CD4-positive, alpha-beta T cell treated with Interleukin-21 for 1 hour (primary cell): ENCODE measurements around the gene DNAH1.
"Not testable (repeated sequence)": the region's sequence is repeated elsewhere in the genome, so short reads cannot be mapped to it uniquely, and the experiment has no call there.

Experiments
- DNase-seq: peaks from one replicate; pipeline ENCODE4 v3.0.0-alpha.2; 2020

DNAH1 gene

DNA sequence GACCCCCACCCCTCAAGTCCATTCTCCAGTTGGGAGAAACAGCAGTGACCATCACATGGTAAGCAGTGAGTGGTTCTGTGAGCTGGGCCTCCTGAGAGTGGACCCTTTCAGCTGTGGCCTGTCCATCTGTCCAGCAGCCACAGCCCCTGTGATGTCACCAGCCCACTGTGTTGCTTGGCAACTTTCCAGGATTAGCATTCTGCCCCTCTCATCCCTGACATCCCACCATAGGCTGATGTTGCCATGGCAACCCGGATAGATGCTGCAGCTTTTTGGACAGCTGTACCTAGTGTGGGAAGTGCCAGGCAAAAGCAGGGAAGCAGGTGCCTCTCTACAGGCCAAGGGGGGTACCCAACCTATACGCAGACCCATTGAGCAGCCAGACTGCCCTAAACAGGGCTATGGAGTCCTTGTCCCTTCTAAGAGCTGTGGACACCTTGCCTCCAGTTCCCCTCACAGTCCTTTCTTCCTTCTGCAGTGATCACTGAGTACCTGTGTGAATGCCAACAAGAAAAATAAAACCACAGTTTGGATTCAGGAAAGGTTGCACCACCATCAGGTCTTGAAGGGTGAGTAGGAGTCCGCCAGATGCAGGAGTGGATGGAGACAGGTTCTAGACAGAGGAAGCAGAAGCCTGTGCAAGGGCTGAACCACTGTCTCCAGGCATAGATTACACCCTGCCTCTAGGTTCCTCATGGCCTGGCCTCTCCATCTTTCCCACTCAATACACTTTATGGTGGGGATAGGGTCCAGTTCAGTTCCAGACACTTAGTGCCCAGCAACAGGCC is at the start of gene DNAH1:
Gene DNAH1, plus strand, starts transcription at position 343 of the 788 bp plus-strand sequence. CDS start 6,124 bp downstream, outside the sequence.
- no peak for DNase-seq

DNA sequence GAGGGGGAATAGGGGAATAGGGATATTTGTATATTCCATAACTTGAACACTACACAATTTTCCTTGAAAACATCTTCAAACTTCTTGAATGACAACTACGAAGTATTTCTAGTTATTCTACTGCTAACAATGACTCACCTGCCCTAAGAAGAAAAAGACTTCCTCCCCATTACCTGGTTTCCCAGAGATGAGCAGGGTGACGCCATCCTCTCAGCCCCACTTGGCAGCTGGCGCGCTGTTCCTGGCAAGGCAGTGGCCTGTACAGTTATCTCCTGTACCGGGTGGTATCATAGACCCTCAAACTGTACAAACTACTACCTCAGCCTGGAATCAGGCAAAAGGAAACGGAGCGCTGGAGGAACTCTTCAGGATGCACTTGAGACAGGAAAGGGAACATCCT is 48.1 kb upstream of the DNAH1 start:
- DNase-seq, result peak; percentile 64

DNA sequence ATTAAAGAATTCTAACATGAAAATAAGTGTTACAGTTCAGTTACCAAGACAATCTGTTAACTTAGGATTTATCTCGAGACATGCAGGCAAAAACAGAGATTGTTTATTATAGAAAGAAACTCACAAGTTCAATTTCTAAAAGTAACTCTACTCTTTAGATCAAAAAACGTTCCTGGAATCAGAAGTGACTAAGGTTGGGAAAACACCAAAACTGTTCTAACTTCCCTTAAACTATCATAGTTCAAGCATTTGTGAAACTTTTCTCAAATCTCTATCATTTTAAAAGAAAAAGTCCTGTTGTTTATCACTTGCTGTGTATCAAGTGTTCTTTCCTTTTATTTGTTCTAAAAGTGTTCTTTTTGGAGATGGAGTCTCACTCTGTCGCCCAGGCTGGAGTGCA is 46.3 kb upstream of the DNAH1 start:
- no peak for DNase-seq

DNA sequence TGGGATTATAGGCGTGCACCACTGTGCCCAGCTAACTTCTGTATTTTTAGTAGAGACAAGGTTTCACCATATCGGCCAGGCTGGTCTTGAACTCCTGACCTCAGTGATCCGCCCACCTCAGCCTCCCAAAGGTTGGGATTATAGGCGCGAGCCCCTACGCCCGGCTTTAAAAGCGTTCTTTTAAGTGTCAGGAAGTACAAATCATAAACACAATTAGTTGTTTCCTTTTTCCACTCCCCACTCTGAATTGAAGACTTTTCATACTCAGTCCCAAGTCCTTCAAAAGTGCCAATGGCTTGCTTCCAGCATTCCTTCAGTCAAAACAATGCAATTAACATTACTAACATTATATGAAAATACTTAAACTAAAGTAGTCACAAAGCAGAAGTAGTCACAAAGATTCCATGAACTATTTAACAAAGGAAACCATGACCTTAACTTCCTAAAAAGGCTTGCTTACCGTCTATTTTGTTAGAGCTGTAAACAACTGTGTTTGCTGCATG is 45.8 kb upstream of the DNAH1 start:
- no peak for DNase-seq

DNA sequence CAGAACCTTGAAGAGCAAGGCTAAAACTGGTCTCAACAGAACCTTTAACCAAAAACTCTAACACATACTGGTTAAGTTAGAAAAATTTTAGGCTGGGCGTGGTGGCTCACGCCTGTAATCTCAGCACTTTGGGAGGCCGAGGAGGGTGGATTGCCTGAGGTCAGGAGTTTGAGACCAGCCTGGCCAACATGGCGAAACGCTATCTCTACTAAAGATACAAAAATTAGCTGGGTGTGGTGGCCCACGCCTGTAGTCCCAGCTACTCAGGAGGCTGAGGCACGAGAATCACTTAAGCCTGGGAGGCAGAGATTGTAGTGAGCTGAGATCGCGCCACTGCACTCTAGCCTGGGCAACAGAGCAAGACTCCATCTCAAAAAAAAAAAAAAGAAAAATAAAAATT is 43.9 kb upstream of the DNAH1 start:
- not testable (repeated sequence) for DNase-seq

DNA sequence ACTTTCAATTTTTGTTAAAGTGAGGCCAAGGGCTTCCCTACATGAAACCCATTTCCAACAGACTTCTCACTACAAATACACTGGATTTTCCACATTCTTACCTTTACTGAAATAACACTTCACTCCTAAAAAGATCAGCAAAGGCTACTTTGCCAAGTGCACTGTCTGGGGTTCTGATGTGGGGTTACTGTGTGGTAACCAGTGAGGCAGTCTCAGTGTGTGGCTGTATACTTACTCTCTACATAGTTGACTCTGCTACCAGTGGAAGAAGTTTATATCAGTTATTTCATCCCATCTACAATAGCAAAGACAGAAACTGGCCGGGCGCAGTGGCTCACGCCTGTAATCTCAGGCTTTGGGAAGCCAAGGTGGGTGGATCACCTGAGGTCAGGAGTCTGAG is 43.3 kb upstream of the DNAH1 start:
- peak; percentile 32 for DNase-seq

DNA sequence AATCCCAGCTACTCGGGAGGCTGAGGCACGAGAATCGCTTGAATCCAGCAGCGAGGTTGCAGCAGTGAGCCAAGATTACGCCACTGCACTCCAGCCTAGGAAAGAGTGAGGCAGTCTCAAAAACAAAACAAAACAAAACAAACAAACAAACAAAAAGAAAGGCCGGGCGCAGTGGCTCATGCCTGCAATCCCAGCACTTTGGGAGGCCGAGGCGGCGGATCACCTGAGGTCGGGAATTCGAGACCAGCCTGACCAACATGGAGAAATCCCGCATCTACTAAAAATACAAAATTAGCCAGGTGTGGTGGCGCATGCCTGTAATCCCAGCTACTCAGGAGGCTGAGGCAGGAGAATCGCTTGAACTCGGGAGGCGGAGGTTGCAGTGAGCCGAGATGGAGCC is 41.3 kb upstream of the DNAH1 start:
- DNase-seq, result not testable (repeated sequence)

DNA sequence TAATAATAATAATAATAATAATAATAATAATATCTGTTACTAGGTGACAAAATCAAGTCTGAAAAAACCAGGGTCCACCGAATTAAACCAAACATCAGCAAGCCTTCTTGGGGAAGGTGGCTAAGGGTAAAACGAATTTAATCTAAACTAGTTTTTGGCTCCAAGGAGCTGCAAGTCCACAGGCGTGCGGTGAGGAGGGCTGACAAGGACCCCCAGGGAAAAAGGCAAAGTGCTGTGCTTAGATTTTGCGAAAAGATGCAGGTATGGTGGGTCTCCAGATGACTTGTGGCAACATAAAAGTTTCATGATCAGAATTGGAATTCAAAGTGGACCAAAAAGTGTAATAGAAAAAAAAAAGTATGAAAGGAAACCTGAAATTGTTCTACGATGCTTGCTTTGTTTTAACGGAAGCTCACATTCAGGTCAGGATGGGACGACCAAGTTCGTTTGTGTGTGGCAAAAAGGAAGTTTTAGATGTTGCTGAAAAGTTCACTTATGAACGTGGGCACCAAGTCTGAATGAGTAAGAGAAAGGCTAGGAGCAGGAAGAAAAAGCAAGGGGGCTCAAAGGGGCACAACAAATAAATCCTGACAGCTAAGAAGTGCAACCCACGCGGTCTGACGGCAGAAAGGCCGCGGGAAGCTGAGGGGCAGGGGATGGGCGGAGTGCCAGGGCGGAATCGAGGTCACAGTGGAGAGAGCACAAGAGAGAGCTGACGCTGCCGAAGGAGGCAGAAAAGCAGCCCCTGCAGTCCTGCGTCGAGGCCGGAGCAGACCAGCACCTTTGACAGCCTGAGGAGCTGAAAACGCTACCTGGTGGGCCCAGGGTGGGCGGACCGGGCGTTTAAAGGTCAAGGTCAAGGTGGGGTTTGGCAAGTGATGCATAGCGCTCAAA is 38.8 kb upstream of the DNAH1 start:
- DNase-seq, result peak; percentile 75

DNA sequence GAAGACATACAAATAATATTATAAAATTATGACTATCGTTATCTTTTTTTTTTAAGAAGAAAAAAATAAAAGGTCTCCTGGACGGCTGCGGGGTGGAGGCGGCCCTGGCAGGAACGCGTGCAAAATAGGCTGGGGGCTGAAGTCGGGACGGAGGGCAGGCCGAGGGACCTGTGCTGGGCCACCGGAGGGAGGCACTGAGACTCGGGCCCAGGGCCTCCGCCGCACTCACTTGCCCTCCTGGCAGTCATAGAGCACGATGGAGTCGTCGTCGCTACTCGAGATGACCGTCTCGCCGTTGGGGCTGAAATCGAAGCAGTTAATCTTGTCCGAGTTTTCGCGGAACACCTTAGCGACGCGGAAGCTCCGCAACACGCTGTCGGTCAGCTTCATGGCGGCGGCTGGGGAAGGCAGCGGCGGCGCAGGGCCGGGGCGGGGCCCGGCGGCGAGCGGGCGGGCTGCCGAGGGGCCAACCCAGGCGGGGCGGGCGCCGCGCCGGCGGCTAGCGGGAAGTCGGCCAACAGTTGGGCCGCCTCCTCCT is 38.1 kb upstream of the DNAH1 start:
- DNase-seq, result no peak

DNA sequence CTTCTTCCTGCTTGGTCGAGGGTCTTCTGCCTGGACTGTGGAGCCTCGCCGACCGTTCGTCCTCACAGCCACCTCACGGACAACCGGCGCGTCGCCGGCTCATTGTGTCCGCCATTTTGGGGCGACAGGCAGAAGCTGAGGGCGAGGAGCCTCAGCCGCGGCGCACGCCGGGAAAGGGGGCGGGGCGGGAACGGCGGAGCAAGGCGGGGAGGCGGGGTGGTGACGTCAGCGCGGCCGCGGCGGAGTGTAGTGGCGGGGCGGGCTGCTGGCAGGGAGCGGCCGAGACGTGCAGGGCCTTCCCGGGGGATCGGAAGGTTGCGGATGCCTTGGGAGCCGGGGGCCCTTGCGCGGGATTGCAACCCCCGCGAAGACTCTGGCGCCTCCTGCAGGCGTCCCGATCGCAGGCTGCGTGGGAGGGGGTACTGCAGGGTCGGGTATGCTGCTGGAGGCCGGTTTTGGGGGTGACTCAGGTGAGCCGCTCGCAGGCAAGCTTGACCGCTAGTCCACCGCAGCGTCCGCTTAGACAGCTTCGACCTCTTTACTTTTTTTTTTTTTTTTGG is 37.5 kb upstream of the DNAH1 start, which contains the start of gene WDR82:
Gene WDR82, minus strand, starts transcription at position 140 of the 560 bp plus-strand sequence. CDS start 288 bp downstream, outside the sequence.
- peak; percentile 96 for DNase-seq

DNA sequence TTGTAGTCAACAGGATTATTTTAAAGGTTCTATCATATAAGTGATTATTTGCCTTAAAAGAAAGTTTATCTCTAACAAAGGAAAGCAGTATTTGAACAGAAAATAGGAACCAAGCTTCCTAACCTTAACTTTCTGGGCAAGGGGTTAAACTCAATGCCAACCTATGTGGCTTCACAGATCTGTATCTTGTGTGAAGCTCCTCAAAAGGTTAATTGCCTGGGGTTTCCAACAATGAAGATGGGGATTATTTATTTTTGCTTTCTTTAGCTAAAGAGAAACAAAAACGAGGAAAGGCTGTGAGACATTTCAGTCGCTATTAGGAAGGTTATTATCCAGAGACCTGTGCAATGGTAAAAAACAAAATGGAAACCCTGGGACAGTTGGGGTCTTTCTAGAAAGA is 36.5 kb upstream of the DNAH1 start:
- DNase-seq, result peak; percentile 46

DNA sequence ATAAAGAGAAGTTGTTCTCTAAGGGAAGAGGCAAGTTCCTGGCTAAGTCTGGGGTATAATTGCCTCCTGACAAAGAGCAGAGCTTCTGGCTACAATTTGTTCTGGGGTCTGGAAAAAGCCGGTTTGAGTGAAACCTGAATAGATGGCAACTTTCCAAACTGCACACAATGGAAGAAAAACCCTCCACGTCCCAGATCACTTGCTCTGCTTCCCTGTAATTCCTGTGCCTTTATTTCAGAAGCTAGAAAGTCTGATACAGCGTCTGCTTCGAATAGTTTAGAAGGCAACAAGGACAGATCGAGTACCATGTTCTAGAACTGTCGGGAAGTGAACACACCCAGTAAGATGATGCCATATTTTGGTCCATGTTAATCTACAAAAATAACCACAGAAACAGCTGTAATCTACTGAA is 36.1 kb upstream of the DNAH1 start:
- DNase-seq, result no peak

DNA sequence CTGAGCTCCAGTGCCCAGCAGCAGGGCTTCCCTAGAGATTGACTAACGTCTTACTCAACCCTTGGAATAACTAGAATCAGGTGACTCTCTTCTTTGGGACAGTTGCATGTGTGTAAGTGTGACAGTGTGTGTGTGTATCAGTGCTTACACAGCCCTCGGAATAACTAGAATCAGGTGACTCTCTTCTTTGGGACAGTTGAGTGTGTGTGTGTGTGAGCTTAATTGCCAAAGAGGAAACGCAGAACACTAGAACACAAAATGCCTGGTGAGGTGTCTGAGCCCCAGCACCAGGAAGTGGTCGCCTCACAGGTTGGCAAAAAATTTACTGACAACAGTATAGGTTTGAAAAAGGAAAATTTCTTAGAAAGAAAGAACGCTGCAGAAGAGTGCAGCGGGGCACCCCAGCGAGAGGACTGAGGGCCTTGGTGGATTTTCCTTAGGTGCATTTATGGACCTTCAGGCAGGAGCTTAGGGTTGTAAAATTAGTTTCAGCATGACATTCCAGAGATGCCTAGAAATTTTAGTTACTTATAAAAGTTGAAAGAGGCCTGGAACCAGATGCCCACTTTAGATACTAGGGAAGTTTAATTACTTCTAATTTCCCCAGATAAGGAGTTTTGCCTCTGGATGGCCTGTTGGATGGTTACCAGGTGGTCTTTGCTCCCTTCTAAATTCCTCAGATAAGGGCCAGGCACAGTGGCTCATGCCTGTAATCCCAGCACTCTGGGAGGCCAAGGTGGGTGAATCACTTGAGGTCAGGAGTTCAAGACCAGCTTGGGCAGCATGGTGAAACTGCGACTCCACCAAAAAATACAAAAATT is 33.9 kb upstream of the DNAH1 start:
- DNase-seq, result peak; percentile 71

DNA sequence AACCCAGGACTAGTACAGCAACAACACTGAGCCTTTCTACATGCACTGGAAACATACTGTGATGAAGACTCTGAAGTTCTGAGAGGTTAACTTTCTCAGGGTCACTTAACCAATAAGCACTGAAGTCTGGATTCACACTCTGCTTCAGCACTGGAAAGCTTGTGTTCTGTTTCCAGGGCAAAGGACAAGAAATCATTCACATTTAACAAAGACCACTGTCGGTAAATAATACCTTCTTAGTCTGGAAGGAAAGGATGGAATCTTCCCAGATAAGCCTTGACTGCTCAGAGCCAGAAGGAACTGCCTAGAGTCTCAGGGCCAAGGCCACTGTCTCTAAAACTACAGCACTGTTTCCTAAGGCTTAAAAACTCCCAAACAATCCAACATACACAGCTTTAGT is 32.8 kb upstream of the DNAH1 start:
- DNase-seq, result no peak

DNA sequence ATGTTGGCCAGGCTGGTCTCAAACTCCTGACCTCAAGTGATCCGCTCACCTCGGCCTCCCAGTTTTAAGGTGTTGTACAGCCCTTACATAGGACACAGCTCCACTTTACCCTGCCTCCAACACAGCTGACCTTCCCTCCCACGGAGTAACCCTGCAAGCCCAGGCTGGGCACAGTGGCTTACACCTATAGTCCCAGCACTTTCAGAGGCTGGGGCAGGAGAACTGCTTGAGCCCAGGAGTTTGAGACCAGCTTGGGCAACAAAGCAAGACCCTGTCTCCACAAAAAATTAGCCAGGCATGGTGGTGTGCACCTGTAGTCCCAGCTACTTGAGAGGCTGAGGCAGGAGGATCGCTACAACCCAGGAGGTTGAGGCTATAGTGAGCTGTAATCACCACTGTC is 32.1 kb upstream of the DNAH1 start:
- not testable (repeated sequence) for DNase-seq

DNA sequence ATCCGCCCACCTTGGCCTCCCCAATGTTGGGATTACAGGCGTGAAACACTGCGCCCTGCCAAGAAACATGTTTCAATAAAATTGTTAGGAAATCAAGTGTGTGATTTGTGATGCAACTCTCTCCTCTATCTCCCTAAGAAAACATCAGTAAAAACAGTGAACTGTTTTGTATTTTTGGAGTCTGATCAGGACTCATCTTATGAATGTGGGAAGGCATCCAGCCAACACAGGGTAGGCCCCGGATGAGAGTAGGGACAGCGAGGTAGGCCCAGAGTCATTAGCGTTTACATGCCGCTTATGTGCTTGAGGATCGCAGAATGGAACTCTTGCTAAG is 29.4 kb upstream of the DNAH1 start:
- no peak for DNase-seq

DNA sequence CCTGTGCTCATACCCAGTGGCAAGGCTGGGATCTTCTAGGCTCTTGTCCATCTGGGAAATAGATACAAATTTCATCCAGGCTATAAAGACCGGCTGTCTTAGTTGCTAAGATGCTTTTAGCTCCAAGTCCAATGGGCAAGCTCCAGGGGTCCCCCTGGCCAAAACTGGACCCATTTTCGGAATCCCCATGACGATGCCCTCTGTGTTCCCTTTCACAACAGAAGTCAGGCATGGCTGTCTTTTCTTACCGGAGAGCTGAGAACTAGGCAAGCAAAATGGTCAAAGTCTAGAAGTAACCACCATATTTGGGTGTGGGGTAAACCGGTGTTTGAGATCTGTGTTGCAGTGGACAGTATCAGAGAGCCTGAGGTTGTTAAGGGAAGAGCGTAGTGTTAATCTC is 27.4 kb upstream of the DNAH1 start:
- DNase-seq, result no peak

DNA sequence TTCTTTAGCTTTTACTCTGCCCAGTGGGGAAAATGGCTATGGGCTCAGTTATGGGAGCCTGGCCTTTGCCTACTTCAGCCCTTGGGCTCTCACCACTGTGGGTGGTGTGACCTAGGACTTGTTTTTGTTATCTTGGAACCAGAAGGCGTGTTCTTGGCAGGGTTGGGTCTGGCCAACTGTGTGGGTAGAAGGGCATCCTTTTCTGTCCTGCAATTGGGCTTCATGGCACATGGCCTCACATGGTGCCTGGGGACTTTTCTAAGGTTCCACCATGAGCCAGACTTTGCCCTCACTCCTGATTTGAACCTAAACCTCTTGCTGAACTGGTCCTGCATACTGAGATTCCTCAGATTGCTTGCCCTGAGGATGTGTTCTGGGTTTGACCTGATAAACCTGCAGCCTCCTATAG is 26.8 kb upstream of the DNAH1 start:
- DNase-seq, result no peak

DNA sequence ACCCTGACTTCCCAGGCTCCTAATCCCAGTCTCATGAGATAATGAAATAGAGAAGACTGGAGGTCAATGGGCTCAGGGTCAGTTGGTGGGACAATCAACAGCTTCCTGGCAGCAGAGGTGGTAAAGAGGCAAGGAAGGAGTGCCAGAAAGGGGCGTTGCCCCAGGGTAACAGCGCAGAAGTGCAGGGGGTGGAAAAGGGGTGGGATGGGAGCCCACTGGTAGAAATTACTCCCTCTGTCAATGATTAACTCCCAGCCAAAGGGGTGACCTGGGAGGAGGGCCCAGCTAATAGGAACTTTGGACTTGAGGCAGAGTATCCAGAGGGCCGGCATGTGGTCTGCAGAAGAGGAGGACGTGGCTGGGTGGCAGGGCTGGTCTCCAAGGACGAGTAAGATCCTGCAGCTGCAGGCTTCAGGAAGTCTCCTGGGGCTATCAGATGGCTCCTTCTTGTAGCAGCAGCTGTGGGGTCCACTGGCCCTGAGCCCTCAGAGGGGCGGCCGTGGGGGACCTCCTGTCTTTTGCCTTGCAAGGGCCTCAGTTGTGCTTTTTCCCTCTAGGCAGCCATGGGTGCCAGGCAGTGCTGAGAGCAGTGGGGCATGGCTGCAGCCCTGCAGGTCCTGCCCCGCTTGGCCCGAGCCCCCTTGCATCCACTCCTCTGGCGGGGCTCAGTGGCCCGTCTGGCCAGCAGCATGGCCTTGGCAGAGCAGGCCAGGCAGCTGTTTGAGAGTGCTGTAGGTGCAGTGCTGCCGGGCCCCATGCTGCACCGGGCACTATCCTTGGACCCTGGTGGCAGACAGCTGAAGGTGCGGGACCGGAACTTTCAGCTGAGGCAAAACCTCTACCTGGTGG is 26.1 kb upstream of the DNAH1 start:
- DNase-seq, result no peak

DNA sequence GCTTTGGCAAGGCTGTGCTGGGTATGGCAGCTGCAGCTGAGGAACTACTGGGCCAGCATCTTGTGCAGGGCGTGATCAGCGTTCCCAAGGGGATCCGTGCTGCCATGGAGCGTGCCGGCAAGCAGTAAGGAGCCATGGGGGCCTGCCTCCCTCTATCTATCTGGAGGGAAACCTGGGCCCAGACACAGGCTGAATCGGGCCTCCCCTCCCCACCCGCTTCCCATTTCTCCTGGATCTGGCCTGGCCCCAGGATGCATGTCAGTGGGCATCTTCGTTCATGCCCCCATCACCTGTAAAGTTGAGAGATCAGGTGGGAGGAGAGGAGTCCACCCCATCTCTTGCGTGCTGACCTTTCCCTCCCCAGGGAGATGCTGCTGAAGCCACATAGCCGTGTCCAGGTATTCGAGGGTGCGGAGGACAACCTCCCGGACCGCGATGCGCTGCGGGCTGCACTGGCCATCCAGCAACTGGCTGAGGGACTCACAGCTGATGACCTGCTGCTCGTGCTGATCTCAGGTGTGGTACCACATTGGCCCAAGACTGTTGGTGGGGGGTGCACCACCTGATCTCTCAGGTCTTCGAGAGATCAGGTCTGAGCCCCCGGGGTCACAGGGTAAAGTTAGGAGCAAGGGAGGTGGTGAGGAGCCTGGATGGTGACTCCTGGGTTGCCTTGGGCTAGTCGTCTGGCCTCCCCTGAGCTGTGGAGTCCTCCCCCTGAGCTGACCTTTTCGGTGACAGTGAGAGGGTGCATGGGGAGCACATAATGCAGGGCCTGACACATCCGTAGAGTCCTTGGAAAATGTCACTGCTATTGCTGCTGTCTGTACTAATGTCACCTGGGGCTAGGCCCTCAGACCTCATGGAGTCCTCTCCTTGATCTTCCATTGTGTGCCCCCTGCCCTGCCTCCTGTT is 25.3 kb upstream of the DNAH1 start:
- no peak for DNase-seq
